HuH-7 (cell line): ENCODE measurements around the gene PKD1.

Experiments
- DNase-seq: peaks from one replicate; pipeline ENCODE4 v3.0.0; 2011; ENCODE audit warnings: low spot score

The PKD1 gene

DNA sequence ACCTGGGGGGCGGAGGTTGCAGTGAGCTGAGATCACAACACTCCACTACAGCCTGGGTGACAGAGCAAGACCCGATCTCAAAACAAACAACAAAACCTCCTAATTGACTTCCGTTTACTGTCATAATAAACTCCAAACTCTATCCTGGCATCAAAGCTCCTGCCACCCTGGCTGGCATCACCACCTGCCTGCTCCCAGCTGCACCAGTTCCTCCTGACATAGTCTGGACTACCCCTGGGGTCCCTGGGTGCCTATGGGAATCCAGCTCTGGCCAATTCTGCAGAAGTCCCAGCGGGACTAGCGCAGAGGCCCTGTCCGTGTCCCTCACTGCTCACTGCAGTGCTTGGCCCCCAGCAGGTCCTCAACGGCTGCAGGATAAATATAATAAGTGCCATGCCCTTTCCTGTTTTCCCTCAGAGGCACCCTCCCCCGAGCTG, 88.8 kb downstream of the PKD1 start:
- DNase-seq = no peak

DNA sequence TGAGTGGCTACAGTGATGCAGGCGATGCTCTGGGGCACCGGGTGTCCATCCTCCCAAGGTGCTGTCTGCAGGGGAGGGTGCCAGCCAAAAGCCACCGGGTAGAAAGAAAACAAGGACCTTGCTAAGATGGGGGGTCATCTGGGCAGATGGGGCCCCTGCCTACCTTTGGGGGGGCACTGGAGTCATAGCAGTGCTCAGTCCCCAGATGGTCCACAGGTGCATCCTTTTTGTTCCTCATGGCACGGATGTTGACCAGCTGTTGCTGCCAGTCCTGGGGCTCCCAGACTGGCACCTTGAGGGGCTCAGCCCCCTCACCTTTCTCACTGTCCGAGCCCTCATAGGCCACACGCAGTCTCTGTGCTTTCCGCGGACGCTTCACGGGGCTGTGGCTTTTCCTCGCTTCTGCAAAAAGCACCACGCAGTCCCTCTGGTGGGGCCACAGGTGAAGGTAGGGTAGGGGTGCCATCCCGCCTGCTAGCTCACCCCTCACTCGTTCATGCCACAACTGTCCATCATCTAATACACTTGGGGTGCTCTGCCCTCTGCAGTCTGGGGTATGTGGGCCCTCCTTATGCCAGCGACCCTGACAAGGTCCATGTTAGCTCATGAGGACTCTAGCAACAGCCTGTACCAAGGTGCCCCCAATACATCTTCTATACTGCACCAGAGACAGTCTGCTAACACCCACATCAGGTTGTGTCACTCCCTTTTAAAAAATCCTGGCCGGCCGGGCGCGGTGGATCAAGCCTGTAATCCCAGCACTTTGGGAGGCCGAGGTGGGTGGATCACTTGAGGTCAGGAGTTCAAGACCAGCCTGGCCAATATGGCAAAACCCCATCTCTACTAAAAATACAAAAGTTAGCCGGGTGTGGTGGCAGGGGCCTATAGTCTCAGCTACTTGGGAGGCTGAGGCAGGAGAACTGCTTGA, 89.5 kb downstream of the PKD1 start:
- DNase-seq = no peak

DNA sequence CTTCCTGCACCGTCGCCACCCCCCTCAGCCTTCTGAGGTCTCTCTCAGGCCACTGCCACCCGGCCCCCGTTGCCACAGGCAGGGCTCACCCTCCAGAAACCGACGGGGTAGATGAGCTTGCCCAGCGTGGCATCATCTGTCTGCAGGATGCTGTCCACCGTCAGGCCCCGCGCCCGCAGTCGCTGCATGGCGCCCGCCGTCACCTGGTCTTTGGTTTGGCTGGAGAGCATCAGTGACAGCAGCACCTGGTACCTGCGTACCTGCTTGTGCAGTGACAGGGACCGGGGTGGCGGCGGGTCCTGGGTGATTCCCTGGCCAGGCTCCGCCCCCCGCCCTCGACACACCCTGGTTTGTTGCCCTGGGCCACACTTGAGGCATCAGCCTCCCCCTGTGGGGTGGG, 91.2 kb downstream of the PKD1 start:
- DNase-seq = no peak

DNA sequence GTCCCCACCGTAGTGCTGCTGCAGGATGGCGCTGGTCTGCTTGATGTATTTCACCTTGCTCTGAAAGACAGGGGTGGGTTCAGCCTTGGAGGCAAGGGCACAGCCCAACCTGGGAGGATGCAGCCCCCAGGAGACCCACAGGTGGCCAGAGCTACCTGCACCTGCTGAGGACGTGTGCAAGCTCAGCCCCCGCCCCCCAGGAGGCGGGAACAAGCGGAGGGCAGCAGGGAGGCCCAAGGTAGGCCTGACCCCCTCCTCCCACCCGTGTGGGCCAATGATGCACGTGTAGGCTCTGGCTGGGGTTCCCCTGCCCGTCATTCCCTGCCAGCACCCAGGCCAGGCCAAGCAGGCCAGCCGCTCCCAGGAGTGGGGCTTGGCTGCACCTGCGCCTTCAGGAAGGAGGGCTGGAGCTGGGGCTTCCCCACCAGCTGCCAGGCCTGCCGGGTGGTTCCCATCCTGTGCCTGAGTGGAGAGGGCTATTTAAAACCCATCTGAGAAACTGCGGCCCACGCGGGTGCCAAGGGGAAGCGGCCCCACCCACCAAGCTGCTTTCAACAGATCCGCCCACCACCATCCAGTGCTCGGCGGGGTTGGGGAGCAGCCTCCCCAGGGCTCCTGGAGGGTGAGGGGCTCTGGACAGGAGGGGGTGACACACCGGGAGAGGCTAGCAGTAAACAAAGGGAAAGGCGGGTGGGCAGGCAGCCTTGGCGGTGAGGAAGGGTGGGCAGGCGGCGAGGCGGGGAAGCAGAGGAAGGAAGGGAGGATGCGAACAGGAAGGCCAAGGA, 91.8 kb downstream of the PKD1 start:
- DNase-seq = no peak

DNA sequence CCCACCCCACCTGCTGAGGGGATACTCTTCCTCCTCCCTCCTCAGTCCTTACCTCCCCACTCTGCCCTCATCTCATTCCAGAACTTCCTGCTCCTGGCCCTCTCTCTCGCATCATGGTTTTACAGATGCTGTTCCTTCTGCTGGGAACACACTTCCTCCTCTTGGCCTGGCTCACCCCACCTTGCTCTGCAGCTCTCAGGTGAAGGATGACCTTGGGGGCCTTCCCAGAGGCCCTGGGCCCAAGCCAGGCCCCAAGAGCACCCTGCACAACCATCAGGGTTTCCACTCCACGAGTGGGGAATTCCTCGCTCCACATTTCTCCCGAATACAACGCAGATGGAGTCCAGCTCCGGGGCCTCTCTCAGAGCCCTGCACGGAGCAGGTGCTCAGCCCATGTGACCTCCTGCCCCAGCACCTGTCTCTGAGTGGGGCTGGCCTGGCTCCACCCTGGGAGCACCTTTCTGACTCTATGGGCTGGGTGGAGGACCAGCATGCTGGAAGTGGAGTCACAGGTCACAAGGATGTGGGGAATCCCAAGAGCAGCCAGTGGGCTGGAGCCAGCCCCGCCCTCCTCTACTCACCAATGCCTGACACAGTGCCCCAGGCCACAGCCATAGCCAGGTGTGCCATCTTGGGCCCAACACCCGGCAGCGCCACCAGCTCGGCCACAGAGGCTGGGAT, 92.6 kb downstream of the PKD1 start:
- no peak for DNase-seq

DNA sequence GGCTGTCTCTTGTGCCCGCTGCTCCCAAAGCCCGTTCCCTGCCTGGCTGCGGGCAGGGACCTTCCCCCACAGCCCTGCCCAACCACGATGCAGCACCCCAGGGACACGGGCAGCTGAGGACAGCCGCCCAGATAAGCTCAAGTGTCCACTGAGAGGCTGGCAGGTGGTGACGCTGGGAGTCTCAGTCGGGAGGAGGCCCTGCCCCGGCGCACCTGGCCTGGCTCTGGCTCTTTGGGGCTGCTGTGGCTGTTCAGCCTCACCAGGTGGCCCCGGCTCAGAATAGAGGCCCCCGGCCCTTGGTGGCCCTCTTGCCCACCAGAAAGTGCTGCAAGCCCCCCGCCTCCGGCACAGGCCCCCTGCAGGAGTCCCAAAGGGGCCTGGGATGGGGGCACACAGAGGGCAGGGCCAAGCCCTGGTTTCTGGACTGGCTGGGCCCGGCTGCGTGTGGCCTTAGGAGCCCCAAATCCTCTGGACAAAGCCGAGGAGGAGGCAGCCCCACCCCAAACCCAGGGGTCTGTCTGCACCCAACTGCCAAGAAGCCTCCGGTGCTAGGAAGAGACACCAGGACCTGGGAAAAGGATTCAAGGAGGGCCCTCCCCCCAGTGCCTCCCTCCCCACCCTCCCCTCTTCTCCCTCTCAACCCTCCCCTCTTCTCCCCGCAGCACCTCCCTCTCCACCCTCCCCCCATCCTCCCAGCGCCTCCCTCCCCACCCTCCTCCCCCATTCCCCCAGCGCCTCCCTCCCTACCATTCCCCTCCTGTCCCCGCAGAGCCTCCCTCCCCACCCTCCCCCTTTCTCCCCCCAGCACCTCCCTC, 93.3 kb downstream of the PKD1 start:
- DNase-seq = no peak

DNA sequence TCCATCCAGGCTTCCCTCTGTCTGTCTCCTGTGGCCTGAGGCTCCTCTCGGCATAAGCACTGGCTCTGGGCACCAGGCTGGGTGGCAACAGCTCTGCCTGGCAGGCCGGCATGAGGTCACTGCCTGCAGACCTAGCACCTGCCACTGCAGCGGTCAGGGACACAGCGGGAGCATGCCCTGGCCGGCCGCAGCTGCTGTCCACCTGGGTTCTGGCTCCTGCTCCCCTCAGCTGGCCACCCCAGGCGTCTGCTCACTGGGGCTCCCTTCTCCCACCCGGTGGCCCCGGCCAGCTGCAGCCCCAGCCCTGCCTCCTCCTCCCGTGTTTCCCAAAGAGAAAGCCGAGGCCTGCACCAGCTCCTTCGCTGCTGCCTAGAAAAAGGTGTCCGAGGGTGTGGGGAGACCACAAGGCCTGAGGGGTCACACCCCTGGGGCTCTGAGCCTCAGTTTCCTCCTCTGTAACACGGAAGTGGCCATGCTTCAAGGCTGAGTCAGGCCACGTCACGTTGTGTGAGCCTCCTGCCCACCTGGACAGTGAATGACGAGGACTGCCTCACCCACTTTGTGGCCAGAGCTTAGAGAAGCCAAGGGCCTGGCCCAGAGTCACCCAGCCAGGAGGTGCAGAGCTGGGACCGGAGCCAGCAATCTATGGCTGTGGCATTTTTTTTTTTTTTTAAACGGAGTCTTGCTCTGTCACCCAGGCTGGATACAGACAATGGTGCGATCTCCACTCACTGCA, 94.7 kb downstream of the PKD1 start:
- no peak for DNase-seq

DNA sequence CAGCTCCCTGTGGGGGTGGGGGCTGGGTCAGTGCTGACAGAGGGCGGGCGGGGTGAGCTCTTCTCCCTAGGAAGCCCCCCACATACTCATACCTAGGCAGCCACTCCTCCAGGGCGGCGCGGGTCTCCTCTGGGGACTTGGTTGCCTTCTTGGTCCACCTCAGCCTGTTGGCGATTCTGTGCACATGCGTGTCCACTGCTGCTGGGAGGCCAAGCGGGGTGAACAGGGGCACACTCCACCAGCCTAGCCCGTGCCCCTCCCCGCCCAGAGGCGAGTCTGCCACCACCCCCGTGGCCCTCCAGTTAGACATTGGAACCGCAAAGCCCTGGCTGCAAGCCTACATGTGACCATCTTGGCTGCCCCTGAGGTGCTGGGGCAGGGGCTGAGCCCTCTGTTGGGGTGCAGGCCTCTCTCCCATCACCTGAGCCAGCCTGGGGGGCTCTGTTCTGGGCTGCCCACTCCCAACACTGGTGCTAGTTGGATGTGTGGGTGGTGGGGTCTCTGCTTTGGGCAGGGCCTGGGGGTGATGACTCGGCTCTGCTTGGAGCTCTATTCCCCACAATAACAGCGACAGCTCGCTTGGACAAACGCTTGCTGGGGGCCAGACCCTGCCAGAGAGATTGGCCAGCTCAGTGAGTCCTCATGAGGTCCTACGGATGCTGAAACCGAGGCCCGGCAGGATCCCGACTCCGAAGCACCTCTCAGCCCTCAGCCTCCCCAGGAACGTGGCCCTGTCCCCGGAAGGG, 95.5 kb downstream of the PKD1 start:
- DNase-seq = no peak

DNA sequence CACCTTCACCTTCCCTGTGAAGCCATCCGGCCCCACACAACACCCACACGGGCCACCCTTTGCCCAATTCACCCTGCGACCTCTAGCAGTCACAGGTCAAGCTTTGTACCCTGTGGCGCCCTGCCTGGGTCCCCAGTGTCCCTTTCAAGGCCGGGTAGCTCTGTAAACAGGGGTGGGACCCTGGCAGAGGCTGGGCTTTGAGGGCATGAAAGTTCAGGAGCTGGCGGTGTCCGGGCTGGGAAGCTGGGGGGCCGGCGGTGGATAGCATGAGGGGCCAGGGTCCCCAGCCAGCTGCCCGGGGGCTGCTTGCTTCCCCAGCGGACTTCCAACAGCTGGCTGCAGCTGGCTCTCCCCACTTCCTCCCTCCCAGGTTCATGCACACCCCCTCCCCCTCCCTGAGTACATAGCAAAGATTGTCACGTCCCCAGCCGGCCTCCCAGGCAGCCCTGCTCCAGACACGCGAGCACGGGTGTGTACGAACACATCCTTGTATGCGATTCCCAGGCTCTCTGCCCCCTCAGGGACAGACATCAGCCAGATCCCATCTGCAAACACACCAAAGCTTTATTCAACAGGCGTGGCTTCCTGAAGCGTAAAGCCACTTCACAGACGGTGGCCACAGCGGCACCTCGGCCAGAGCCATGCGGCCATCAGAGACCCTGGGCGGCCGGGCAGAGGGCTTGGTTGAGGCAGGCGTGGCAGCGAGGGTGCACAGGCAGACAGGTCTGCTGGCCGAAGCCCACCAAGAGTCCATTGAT, 96.2 kb downstream of the PKD1 start:
- peak; percentile 72 for DNase-seq
